Measurements from ENCODE around the gene TCTA.

The TCTA gene

GRCh38 chr3:49461443-49462171 is 49.4 kb downstream of the TCTA start:
- TF ChIP-seq, protein P1, sequence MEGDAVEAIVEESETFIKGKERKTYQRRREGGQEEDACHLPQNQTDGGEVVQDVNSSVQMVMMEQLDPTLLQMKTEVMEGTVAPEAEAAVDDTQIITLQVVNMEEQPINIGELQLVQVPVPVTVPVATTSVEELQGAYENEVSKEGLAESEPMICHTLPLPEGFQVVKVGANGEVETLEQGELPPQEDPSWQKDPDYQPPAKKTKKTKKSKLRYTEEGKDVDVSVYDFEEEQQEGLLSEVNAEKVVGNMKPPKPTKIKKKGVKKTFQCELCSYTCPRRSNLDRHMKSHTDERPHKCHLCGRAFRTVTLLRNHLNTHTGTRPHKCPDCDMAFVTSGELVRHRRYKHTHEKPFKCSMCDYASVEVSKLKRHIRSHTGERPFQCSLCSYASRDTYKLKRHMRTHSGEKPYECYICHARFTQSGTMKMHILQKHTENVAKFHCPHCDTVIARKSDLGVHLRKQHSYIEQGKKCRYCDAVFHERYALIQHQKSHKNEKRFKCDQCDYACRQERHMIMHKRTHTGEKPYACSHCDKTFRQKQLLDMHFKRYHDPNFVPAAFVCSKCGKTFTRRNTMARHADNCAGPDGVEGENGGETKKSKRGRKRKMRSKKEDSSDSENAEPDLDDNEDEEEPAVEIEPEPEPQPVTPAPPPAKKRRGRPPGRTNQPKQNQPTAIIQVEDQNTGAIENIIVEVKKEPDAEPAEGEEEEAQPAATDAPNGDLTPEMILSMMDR (IDR thresholded peaks at IDR 0.05; ENCODE audit: insufficient read depth, low read length, missing control alignments): no peak
- ChIA-PET POLR2A (no interaction called here), CTCF (interaction anchor here (0.9 to 2.8 kb wide), 2 partner anchors 12 to 302 kb away, joined by 3 to 21 read pairs; no protein-coding TSS in a partner anchor)
- DNase-seq (ENCODE audit: low read depth, low spot score): no peak
- H3K4me3 ChIP-seq (ENCODE audit: low read depth, low read length): no peak overlapping the region

GRCh38 chr3:49462222-49462621 is 50.0 kb downstream of the TCTA start:
- no peak for DNase-seq (ENCODE audit: low read depth, low spot score)
- TF ChIP-seq, protein P1 (IDR thresholded peaks at IDR 0.05; ENCODE audit: insufficient read depth, low read length, missing control alignments): no peak
- POLR2A ChIA-PET: no interaction called here
- CTCF ChIA-PET: interaction anchor here (2.8 kb wide), 1 partner anchor 12 kb away, joined by 21 read pairs; no protein-coding TSS in a partner anchor
- H3K4me3 ChIP-seq (ENCODE audit: low read depth, low read length): no peak overlapping the region

- no peak for DNase-seq (ENCODE audit: low read depth, low spot score)
- CTCF ChIA-PET: interaction anchor here (1.0 kb wide), 2 partner anchors 11 to 16 kb away, joined by 3 read pairs; no protein-coding TSS in a partner anchor
- POLR2A ChIA-PET: no interaction called here
- no peak overlapping the region for H3K4me3 ChIP-seq (ENCODE audit: low read depth, low read length)
- TF ChIP-seq, protein P1 (IDR thresholded peaks at IDR 0.05; ENCODE audit: insufficient read depth, low read length, missing control alignments): no peak
These were observed 53.2 kb downstream of the TCTA start for GRCh38 chr3:49465270-49466034.
